ENCODE data around the gene NTNG2. TPM values are rescaled to one million over a fixed set of nuclear protein-coding genes. Genes with fewer than 3 reads are reported as not detected.

Gene NTNG2
- total RNA-seq, 2 donors from 2014 or later: 0.26 to 2.0 TPM

DNA sequence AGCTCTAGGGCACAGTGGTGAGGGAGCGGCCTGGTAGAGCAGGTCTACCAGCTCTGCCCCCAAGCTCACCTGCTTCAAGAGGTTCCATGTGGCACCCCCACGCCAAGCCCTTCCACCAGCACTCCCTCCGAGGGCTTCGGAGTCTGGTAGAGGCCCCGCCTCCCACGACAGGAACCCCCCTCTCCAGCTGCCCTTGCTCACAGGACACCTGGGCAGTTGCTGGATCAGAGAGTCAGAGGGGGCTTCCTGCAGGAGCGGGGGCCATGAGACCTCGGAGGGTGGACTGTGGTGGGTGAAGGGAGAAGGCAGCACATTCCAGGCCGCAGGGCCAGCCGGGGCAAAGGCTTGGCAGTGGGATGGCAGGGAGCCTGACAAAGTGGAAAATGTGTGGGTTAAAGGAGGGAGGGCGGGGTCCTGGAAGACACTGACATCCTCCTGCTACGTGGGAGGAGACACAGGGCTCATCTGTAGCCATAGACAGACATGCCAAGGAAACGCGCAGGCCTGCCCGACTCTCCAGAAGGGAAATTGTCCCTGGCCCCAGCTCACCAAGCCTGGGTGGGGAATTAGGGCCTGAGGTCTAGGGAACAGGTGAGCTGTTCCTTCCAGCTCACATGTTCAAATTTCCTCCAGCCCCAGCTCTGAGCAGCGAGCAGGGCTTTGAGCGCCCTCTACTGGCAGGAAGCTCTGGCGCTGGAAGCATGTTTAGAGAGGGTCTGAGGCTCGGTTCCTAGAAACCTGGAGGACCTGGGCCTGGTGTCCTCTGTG is 74.2 kb downstream of the NTNG2 start:
- TF ChIP-seq POLR2A (IDR thresholded peaks at IDR 0.05): no peak
- TF ChIP-seq, protein P1, sequence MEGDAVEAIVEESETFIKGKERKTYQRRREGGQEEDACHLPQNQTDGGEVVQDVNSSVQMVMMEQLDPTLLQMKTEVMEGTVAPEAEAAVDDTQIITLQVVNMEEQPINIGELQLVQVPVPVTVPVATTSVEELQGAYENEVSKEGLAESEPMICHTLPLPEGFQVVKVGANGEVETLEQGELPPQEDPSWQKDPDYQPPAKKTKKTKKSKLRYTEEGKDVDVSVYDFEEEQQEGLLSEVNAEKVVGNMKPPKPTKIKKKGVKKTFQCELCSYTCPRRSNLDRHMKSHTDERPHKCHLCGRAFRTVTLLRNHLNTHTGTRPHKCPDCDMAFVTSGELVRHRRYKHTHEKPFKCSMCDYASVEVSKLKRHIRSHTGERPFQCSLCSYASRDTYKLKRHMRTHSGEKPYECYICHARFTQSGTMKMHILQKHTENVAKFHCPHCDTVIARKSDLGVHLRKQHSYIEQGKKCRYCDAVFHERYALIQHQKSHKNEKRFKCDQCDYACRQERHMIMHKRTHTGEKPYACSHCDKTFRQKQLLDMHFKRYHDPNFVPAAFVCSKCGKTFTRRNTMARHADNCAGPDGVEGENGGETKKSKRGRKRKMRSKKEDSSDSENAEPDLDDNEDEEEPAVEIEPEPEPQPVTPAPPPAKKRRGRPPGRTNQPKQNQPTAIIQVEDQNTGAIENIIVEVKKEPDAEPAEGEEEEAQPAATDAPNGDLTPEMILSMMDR (IDR thresholded peaks at IDR 0.05): peak; percentile 88 to 97 (median 93)
- no peak overlapping the region for H3K4me3 ChIP-seq
- peaks cover 15% of the 10 kb centered on the region for H3K4me1 ChIP-seq
- no peaks in the 10 kb centered on the region for H3K36me3 ChIP-seq (replicated peaks in 1 of 2; ENCODE audit: insufficient read depth in 1 of 2, low read depth in 2 of 2)
- WGBS, 2 donors: 34 to 39% methylated on average over 8 to 19 of the region's 19 CpGs
- H3K9me3 ChIP-seq: no peaks in the 10 kb centered on the region
- H3K27ac ChIP-seq: no peak overlapping the region
- intact Hi-C loops (cut with DNase I): loop anchor here (10.0 kb wide), 2 partner anchors 151 to 391 kb away; no protein-coding TSS in a partner anchor
- ATAC-seq: peak; percentile 28
- no peaks in the 10 kb centered on the region for H3K27me3 ChIP-seq
- peak; percentile 84 to 89 (median 85) for DNase-seq

DNA sequence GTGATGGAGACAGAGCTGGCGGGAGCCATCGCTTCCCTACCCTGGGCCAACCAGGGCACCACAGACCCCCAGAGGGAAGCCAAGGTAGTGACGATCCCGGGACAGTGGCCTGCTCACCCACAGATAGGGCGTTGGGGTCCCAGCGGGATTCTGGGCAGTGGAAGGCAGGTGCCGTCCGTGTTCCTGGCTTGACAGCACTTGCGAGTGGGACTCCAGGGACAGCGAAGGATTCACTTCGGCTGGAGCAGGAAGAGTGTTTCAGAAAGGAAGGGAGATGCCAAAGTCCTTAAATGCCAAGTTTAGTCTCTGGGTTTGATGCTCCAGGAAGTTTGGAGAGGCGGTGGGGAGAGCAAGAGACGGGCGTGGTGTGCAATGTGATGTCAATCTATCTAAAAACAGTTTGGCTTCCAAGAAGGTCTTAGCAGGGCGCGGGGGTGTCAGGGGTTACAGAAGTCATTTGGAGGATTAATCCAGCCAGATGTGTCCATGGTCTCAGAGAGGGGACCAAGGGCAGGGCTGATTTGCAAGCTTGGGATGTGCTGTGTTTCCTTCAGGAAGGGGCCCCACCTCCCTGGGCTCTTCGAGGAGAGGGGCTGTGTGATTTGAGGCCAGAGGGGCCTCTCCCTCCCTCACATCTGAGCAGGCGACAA is 74.9 kb downstream of the NTNG2 start:
- 31 to 36% methylated on average over 9 to 17 of the region's 18 CpGs for WGBS, 2 donors
- DNase-seq: no peak
- Histone ChIP-seq H3K27me3 (no peaks in the 10 kb centered on the region), H3K4me3 (no peak overlapping the region), H3K4me1 (peaks cover 22% of the 10 kb centered on the region), H3K27ac (no peak overlapping the region), H3K36me3 (replicated peaks in 1 of 2; ENCODE audit: insufficient read depth in 1 of 2, low read depth in 2 of 2) (no peaks in the 10 kb centered on the region), H3K9me3 (no peaks in the 10 kb centered on the region)
- TF ChIP-seq, protein P1 (IDR thresholded peaks at IDR 0.05): no peak
- no peak for TF ChIP-seq POLR2A (IDR thresholded peaks at IDR 0.05)
- intact Hi-C loops (cut with DNase I): loop anchor here (10.0 kb wide), 2 partner anchors 152 to 392 kb away; no protein-coding TSS in a partner anchor
- ATAC-seq: no peak

DNA sequence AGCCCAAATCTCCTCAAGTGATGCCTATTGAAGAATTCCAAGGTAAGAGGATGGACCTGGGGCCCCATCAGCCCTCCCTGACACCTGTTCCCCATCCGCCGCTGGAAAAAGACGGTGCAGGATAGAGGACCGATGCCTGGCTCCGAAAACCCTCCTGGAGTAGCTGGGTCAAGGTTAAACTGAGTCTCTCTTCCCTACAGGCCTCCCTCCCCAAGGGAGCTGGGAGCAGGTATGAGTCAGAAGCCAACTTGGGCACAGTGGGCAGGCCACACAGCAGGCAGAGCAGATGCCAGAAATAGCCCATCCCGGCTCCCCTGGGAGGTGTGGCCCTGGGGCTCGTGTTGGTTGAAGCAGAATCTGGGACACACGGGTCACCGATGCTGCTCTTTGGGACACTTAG is 75.6 kb downstream of the NTNG2 start:
- TF ChIP-seq, protein P1 (IDR thresholded peaks at IDR 0.05): no peak
- TF ChIP-seq POLR2A (IDR thresholded peaks at IDR 0.05): no peak
- Histone ChIP-seq H3K9me3 (no peaks in the 10 kb centered on the region), H3K4me3 (no peak overlapping the region), H3K27me3 (no peaks in the 10 kb centered on the region), H3K27ac (no peak overlapping the region), H3K4me1 (peaks cover 25% of the 10 kb centered on the region), H3K36me3 (replicated peaks in 1 of 2; ENCODE audit: insufficient read depth in 1 of 2, low read depth in 2 of 2) (no peaks in the 10 kb centered on the region)
- intact Hi-C loops (cut with DNase I): loop anchor here (10.0 kb wide), 2 partner anchors 153 to 393 kb away; no protein-coding TSS in a partner anchor
- DNase-seq (no peak), ATAC-seq (no peak)
- 63 to 69% methylated on average over 6 to 9 of the region's 9 CpGs for WGBS, 2 donors

DNA sequence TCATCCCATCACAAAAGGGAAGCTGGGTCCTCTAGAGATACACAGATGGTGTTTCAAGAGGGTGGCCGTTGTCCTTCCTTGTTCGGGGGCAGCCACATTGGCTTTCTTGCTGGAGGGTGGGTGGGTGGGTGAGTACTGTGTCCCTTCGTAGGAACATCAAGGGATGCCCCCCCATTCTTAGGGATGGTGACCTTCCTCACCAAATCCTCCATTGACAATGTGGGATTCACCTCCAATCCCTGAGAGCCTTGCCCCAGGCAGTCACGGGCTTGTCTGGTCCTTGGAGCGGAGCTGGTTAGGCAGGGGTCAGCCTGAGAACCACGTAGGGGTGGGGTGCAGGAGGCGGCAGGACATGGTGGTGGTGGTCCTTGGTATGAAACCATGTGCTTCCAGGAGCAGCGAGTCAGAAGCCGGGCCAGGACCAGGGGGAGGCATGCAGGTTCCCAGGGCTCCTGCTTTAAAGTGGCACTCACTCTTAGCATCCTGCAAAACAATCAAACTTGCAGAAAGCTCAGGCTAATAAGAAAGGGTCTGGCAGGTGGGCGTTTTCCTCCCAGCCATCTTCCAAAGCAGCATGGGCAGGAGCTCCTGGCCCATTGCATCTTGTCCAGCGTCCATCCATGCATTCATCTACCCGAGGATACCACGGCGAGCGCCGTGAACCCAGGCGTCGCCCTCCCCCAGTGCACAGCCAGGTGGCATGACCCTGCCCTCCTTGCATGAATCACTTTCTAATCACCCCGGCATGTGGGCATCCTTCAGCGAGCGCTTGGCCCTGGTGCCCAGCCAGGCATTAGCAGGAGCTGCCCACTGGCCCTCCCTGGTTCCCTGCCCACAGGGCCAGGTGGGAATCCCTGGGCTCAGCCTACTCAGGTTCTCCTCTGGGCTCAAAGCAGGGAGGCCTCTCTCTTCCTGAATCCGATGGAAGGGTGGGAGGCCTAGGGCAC is 76.4 kb downstream of the NTNG2 start:
- DNase-seq (no peak), ATAC-seq (no peak)
- intact Hi-C loops (cut with DNase I): loop anchor here (10.0 kb wide), 2 partner anchors 153 to 393 kb away; no protein-coding TSS in a partner anchor
- Histone ChIP-seq H3K4me3 (no peak overlapping the region), H3K27ac (no peak overlapping the region), H3K27me3 (no peaks in the 10 kb centered on the region), H3K4me1 (peaks cover 33% of the 10 kb centered on the region), H3K9me3 (no peaks in the 10 kb centered on the region), H3K36me3 (replicated peaks in 1 of 2; ENCODE audit: insufficient read depth in 1 of 2, low read depth in 2 of 2) (no peaks in the 10 kb centered on the region)
- no peak for TF ChIP-seq POLR2A (IDR thresholded peaks at IDR 0.05)
- TF ChIP-seq, protein P1 (IDR thresholded peaks at IDR 0.05): no peak
- WGBS, 2 donors: 53 to 74% methylated on average over 8 to 22 of the region's 22 CpGs

Data from body of pancreas (tissue), 4 donors.